ENCODE results near the gene CKAP2L.

The CKAP2L gene

GRCh38 chr2:112787729-112788393, 23.5 kb upstream of the CKAP2L start:
- no peak for ATAC-seq
- TF ChIP-seq ISL1 (CRISPR knock-in tag; IDR thresholded peaks at IDR 0.05) (no peak), ARNTL (CRISPR knock-in tag; IDR thresholded peaks at IDR 0.05; ENCODE audit: borderline replicate concordance, low read depth) (no peak), CSDC2 (CRISPR knock-in tag; IDR thresholded peaks at IDR 0.05) (no peak), TCF4 (CRISPR knock-in tag; IDR thresholded peaks at IDR 0.05; ENCODE audit: borderline replicate concordance) (no peak), RARB (CRISPR knock-in tag; IDR thresholded peaks at IDR 0.05) (no peak), BACH2 (CRISPR knock-in tag; IDR thresholded peaks at IDR 0.05; ENCODE audit: borderline replicate concordance) (no peak), GLIS3 (CRISPR knock-in tag; IDR thresholded peaks at IDR 0.05) (no peak), ZNF565 (CRISPR knock-in tag; conservative IDR thresholded peaks at IDR 0.05; ENCODE audit: low read depth) (no peak), CREB5 (CRISPR knock-in tag; IDR thresholded peaks at IDR 0.05; ENCODE audit: low read depth) (no peak), POU6F1 (CRISPR knock-in tag; IDR thresholded peaks at IDR 0.05; ENCODE audit: borderline replicate concordance, low read depth) (no peak), CSRNP3 (CRISPR knock-in tag; IDR thresholded peaks at IDR 0.05) (no peak)

GRCh38 chr2:112787294-112787693, 22.9 kb upstream of the CKAP2L start:
- TF ChIP-seq CREB5 (CRISPR knock-in tag; IDR thresholded peaks at IDR 0.05; ENCODE audit: low read depth) (no peak), PATZ1 (CRISPR knock-in tag; IDR thresholded peaks at IDR 0.05; ENCODE audit: borderline replicate concordance) (no peak), ZFP3 (CRISPR knock-in tag; IDR thresholded peaks at IDR 0.05) (no peak)
- no peak for ATAC-seq

GRCh38 chr2:112784199-112785189, 20.1 kb upstream of the CKAP2L start, which contains the start of gene IL1A:
TSS of gene IL1A (minus strand) at chr2:112784493. CDS start at chr2:112783770, 723 bp downstream.
- ATAC-seq: peak; percentile 68
- TF ChIP-seq OSR1 (CRISPR knock-in tag; IDR thresholded peaks at IDR 0.05): no peak
- no peak for TF ChIP-seq ZNF565 (CRISPR knock-in tag; conservative IDR thresholded peaks at IDR 0.05; ENCODE audit: low read depth)
- no peak for TF ChIP-seq CSDC2 (CRISPR knock-in tag; IDR thresholded peaks at IDR 0.05)
- no peak for TF ChIP-seq ZC3H10 (CRISPR knock-in tag; IDR thresholded peaks at IDR 0.05)
- no peak for TF ChIP-seq ZFP30 (CRISPR knock-in tag; IDR thresholded peaks at IDR 0.05)
- TF ChIP-seq CREB5 (CRISPR knock-in tag; IDR thresholded peaks at IDR 0.05; ENCODE audit: low read depth): no peak
- TF ChIP-seq PATZ1 (CRISPR knock-in tag; IDR thresholded peaks at IDR 0.05; ENCODE audit: borderline replicate concordance): no peak
- no peak for TF ChIP-seq ISL1 (CRISPR knock-in tag; IDR thresholded peaks at IDR 0.05)
- TF ChIP-seq TCF4 (CRISPR knock-in tag; IDR thresholded peaks at IDR 0.05; ENCODE audit: borderline replicate concordance): no peak
- TF ChIP-seq TSHZ2 (CRISPR knock-in tag; IDR thresholded peaks at IDR 0.05): no peak
- TF ChIP-seq GLIS3 (CRISPR knock-in tag; IDR thresholded peaks at IDR 0.05): no peak
- no peak for TF ChIP-seq RARB (CRISPR knock-in tag; IDR thresholded peaks at IDR 0.05)
- no peak for TF ChIP-seq ARNTL (CRISPR knock-in tag; IDR thresholded peaks at IDR 0.05; ENCODE audit: borderline replicate concordance, low read depth)
- TF ChIP-seq BACH2 (CRISPR knock-in tag; IDR thresholded peaks at IDR 0.05; ENCODE audit: borderline replicate concordance): no peak
- no peak for TF ChIP-seq TOX (CRISPR knock-in tag; IDR thresholded peaks at IDR 0.05; ENCODE audit: borderline replicate concordance)
- TF ChIP-seq SNAI2 (CRISPR knock-in tag; IDR thresholded peaks at IDR 0.05): no peak
- TF ChIP-seq ZFP3 (CRISPR knock-in tag; IDR thresholded peaks at IDR 0.05): no peak
